NCI-H1694 (cell line): ENCODE results near the gene METTL26.

ENCODE experiments used
- DNase-seq: peaks from one replicate; lab custom pipeline; 2025; lab: John Stamatoyannopoulos, UW

The METTL26 gene

DNA sequence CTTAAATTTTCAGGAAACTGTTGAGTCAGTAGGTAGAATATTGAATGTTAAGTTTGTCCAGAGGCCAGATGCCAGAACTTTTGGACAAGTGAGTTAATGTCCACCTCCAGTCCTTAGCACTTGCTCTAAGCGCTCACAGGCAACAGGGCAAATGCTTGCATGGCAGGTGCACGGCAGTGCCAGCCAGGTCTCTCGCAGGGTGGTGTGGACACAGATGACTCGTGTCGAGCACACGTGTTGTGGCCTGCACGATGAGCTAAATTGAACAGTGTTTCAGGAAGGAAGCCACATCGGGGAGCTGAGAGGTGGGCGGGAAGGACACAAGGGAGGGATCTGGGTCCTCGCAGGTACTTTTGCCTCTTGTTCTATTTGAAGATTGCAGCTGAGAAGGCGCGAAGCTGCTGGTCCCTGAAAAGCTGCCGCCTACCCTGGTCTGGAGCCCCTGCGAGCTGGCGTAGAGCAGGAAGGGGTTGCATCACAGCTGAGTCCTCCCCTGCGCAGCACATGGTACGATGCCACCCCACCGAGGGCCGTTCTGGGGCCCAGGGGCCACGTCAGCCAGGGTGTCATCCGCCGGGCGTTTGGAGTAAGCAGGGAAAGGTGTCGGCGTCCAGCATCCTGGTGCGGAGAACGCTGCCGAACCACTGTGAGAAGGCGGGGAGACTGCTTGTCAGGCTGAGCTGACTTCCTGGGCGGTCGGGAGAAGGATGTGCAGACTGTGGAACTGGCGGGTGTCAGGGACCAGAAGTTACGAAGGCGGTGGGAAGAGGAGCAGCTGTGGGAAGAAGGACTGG lies 40.0 kb downstream of the METTL26 start:
- no peak for DNase-seq

DNA sequence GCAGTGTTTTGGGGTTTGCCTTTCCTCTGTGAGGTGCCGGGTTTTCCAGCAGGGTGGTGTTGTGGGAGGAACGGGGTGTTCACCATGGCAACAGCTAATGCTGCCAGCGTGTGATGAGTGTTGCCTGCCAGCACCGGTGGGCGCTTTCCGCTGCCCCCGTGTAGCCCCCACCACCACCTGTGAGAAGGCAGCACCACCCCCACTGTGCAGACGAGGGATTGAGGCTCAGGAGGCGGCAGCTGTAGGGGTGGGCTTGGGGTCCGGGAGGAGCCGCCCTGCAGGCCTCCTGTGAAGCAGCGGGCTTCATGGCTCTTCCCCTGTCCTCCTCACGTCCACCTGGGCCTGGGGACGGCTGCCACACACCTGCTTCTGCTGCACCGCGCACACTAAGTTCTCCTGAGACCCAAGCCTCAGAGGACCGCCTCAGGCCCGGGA lies 41.0 kb downstream of the METTL26 start:
- DNase-seq, result no peak

DNA sequence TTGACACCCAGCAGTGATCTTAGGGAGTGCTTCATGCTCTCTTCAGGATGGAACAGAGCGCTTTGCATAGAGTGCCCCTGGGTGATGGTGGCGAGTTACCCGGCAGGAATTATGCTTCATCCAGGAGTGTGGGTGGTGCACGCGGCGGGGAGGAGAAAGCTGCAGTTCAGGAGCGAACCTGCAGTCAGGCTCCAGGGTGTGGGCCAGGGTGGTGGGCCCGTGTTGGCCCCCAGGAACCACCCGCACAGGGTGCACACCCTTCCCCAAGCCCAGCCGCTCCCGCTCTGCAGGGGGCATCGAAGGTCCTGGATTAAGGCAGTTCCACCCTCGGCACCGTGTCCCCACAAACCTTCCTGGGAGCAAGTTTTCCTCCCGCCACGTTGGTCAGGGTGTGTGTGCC lies 42.3 kb downstream of the METTL26 start:
- DNase-seq, result no peak

DNA sequence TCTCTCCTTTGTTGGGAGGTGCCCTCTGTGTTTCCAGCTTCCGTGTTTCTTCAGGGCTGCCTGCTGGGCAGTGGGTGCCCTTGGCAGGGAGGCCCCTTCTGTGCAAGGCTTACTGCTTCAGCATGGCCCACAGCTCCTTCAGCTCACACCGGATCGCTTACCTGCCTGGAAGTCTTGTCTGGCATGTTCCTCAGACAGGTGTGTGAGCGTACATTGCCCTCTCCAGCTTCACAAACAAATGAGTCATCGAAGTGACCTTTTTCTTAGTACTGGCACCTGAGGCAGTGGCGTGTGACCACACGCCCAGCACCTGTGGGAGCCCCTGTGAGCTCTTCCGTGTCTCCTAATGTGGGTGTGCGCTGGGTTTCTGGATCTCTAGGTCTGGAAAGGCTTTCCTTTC lies 42.7 kb downstream of the METTL26 start:
- no peak for DNase-seq

DNA sequence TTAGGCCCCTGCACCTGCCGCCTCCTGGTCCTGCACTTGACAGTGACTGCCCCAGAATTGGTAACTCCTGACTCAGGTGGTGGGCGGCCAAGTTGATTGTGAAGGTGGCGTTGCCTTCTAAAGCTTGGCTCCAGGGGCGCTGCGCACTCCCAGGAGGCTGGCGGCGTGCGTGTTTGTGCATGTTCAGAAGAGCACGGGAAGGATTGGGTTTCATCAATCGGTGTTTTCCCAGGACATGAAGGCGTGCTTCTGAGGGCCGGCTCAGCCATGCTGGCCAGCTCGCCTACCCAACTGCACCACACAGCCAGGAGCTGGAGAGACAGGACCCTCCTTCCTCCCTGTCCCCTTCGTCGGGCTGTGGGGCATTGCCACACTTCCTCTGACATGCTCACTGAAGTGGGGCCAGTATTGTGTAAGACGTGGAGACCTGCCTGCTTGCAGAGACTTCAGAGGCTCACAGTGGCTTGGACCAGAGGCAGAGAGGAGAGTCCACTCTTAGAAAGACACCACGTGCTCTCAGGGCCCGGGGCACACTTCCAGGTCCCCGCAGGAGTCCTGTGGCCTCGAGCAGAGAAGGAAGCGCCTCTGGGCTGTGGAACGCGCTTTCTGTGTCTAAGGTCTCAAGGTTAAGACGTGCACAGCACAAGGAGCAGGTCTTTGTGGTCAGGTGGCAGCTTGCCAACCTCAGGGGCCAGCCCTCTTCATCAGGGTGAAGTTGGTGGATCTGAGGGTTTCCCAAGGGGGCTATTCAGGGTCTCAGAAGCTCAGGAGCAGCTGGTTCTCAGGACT lies 43.4 kb downstream of the METTL26 start:
- no peak for DNase-seq

DNA sequence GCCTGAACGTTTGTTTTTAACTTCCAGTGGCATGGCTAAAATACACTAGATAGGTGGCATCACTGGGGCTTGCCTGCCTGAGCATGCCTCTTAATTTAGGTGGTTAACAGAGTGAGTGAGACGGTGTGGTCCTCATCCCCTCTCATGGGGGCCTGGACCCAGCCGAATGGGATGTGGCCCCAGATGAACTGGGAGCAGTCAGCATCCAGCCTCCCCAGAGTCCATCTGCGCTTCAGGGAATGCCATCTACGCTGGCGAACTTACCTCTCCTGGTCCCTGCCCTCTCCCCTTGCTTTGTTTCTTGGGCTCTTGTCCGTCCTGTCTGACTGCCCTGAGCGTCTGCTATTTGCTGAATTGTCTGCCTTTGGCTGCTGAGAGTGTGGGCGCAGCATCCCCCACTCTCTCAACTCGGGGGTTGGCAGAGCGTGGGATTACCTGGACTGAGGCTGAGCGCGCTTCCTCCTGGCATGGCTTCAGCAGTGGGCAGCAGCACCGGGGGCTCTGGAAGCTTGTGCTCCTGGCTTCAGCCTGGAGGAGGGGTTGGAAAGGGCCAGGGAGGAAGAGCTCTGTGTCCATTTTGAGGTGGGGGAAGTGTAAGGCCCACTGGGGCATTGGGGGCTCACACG lies 44.1 kb downstream of the METTL26 start:
- no peak for DNase-seq

DNA sequence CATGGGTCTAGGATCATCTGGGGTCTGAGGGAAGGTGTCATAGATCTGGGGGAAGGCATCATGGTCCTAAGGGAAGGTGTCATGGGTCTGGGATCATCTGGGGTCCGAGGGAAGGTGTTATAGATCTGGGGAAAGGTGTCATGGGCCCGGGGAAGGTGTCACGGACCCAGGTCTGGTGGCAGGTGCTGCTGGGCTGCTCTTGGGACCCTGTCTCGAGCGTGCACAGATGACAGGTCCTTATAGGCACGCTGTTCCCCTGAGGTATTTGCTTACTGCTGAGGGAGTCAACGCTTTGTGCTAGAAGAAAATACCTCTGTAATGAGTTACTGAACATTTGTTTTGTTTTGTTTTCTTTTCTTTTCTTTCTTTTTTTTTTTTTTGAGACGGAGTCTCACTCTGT lies 44.9 kb downstream of the METTL26 start:
- DNase-seq, result no peak

DNA sequence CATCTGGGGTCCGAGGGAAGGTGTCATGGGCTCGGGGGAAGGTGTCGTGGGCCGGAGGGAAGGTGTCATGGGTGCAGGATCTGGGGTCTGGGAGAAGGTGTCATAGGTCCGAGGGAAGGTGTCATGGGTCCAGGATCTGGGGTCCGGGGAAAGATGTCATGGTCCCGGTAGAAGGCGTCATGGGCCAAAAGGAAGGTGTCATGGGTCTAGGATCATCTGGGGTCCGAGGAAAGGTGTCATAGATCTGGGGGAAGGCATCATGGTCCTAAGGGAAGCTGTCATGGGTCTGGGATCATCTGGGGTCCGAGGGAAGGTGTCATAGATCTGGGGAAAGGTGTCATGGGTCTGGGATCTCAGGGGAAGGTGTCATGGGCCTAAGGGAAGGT lies 45.3 kb downstream of the METTL26 start:
- no peak for DNase-seq

DNA sequence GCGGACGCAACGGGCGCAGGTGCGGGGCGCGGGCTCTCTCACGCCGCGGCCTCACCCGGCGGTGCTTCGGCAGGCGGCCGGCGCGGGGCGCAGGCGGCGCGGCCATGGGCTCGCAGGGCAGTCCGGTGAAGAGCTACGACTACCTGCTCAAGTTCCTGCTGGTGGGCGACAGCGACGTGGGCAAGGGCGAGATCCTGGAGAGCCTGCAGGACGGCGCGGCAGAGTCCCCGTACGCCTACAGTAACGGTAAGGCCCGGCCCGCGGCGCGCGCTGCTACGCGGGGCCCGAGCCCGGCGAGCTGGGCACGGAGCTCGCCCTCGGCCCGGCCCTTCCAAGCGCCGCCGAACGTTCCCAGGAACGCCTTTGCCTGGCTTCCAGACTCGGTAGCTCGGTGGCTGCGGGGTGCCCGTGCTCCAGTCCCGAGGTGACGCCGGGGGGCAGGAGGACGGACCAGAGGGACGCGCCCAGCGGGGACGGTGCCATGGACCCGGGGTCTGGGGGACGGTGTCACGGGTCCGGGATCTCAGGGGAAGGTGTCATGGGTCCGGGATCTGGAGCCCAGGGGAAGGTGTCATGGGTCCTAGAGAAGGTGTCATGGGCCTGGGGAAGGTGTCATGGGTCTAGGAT lies 45.8 kb downstream of the METTL26 start:
- no peak for DNase-seq

DNA sequence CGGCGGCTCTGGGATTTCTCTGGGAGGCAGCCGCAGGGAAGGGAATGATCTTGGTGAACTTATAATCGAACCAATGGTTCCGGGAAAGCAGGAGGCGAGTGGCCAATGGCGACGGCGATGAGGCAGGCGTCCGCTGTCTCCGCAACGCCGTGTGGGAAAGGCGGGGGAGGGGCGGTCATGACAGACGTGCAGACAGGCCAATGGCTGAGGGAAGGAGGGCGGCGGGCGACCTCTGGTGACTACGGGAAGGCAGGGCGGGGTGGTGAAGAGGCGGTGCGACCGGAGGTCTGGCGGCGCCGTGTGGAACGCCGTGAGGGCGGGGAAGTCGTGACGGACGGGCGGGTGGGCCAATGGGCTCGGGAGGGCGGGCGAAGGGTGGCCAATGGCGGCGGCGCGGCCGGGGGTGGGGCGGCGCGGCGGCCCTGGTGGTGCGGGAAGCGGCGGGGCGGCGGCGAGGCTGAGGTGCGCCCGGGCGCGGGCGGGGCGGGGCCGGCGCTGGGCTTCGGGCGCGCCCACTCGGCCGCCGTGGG lies 46.4 kb downstream of the METTL26 start, which contains the start of gene RAB40C:
Gene RAB40C, plus strand, starts transcription at position 409 of the 530 bp plus-strand sequence. CDS start 226 bp downstream, outside the sequence.
- peak; percentile 92 for DNase-seq

DNA sequence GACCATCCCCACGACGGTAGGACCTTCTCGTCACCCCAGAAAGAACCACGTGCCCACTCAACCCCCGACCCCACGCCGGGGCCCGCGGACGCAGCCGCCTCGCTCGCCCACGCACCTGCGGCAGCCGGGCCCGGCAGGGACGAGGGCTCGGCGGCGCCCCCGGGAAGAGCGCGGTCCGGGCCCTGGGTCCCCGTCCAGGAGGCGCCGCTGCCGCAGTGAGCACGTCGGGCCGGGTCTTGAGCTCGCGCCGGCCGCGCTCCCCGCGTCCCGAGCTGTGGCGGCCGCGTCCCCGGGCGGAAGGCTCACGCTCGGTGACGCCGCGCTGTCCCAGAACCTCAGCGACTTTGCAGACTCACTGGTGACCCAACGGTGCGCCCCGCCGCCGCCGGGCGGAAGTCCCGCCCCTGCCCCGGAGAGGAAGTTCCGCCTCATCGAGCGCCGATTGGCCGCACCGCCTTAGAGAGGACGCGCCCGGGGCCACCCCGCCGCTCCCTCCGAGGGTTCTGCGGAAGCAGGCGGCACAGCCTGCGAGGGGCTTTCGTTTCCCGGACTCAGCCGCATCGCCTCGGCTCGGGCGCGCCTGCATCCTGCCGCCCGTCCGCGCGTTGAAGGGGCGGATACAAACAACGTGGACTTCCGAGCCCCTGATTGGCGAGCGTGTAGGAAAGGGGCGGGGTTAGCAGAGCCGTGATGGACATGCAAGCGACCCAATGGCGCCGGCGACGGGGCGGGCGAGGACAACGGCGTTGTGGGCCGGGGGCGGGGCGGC lies 47.0 kb downstream of the METTL26 start:
- DNase-seq, result peak; percentile 77

DNA sequence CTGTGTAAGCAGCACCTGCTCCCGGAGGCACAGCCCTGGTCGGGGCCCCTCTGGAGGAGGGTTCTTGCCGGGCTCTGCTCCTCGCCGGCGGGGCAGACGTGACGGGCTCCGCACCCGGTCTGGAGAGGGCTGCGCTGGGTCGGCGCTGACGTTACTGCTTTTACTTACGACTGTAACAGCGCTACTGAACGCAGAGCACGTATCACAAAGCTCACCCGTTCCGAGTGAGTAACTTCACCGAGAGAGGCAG lies 47.5 kb downstream of the METTL26 start:
- no peak for DNase-seq

DNA sequence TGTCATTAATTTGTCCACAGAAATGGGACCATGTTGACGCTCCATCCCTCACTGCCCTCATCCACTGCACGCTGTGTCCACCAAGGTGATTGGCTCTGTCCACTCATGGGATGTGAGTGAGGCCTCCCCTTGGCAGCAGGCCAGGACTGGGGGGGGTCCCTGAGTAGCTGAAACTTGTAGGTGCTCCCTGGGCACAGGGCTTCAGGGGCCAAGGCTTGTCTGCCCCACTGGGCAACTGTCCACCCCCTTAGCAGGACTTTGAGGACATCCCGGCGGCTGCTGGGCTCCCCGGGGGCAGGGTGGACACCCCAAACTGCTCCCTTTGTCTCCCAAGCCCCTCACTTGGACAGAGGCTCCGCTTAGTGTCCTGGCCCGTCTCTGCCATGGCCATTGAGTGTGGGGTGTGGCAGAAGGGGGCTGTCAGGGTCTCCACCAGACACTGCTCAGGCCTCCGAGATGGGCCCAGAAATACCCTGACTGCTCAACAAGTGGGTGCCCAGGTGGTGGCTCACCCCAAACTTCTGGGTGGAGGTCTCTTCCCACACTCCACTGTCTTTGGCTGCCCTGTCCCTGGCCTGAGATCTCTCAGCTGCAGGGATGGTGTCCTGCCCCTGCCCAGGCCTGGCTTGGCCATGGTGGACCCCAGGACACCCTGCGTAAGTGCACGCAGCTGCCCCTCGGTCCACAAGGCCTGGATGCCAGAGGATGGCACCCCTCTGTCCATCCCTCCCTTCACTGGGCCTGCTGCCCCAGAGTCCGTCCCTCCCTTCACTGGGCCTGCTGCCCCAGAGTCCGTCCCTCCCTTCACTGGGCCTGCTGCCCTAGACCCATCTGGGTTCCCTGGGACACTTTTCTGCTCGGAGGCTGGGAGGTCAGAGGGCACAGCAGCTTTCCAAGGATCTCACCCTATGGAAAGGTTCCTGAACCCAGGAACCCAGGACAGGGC lies 49.2 kb downstream of the METTL26 start:
- DNase-seq, result no peak

DNA sequence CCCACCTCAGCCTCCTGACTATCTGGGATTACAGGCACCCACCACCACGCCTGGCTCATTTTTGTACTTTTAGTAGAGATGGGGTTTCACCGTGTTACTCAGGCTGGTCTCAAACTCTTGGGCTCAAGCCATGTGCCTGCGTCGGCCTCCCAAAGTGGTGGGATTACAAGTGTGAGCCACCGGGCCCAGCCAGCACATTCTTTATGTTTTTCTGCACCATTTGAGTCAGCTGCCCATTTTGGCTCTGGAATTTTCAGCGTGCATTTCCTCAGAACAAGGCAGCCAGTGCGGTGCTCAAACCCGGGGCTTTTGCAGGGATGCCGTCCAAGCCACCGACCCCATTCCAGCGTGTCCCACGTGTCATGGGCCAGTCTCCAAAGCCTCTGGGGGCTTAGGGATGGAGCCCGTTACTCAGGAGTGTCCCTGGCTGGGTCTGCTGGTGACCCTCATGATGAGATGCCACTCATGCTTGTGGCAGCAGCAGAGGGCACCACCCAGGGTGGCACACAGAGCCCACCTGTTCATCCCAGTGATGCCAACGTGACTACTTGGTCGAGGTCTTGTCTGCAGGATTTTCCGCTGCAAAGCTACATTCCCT lies 50.0 kb downstream of the METTL26 start:
- DNase-seq, result no peak

DNA sequence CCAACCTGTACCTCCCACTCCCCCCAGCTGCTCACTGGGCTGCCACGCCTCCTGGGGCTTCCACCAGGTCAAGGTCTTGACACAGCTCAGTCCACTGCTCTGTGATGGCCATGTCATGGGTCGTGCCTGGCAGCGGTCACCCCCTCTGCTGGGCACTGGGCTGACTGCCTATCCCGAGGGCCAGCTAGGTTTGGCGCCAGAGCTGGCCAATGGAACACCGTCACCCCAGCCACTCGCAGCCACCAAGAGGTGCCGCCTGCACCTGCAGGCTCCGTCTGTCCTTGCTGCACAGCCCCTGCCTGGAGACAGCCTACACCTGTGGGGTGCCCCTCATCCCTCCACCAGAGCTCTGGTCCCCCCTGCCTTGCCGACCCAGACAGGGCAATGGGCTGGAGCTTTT lies 50.8 kb downstream of the METTL26 start:
- no peak for DNase-seq
